ENCODE measurements around the gene STOML1. TPM values are rescaled to one million over a fixed set of nuclear protein-coding genes. Genes with fewer than 3 reads are reported as not detected.
"Not testable (repeated sequence)": the region's sequence is repeated elsewhere in the genome, so short reads cannot be mapped to it uniquely, and the experiment has no call there.

STOML1 gene
- total RNA-seq, 5 donors from 2014 or later (not counting 1 experiment from before 2014, with no cell fraction given), result 5.1 to 13.4 (median 12.0) TPM

DNA sequence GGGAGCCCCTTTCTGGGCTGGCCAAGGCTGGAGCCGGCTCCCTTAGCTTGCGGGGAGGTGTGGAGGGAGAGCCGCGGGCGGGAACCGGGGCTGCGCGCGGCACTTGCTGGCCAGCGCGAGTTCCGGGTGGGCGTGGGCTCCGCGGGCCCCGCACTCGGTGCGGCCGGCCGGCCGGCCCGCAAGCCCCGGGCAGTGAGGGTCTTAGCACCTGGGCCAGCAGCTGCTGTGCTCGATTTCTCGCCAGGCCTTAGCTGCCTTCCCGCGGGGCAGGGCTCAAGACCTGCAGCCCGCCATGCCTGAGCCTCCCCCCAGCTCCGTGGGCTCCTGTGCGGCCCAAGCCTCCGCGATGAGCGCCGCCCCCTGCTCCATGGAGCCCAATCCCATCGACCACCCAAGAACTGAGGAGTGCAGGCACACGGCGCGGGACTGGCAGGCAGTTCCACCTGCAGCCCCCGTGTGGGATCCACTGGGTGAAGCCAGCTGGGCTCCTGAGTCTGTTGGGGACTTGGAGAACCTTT lies 18.4 kb downstream of the STOML1 start:
- H3K9me3 Mint-ChIP-seq; H3K36me3 Mint-ChIP-seq; H3K9me3 ChIP-seq; ATAC-seq (replicated peaks in 1 of 4); DNase-seq; H3K27ac Mint-ChIP-seq; H3K27ac ChIP-seq (ENCODE audit: low read length); H3K4me3 ChIP-seq (ENCODE audit: control insufficient read depth in 1 of 2, extremely low read depth in 1 of 2, low read length in 1 of 2); H3K4me3 Mint-ChIP-seq; H3K36me3 ChIP-seq (ENCODE audit: control insufficient read depth in 2 of 2, extremely low read depth in 1 of 2, insufficient read depth in 1 of 2, low read length in 1 of 2): not testable (repeated sequence)
- peaks cover 0 to 29% of the 10 kb centered on the region in 2 experiments for H3K27me3 ChIP-seq (replicated peaks in 1 of 2; ENCODE audit: control insufficient read depth in 2 of 2, extremely low read depth in 1 of 2, insufficient read depth in 2 of 2, low read length in 1 of 2)
- CTCF ChIA-PET, result interaction anchor here (0.6 to 3.8 kb wide), 13 partner anchors 8 to 1673 kb away, joined by 3 to 19 read pairs (median 5); partner anchors contain the start of gene PML (in 1 of the 2)
- WGBS (ENCODE audit: insufficient coverage), result 98% methylated on average over 39 of the region's 39 CpGs
- H3K4me1 ChIP-seq (ENCODE audit: control insufficient read depth in 1 of 2, extremely low read depth in 1 of 2, insufficient read depth in 2 of 2, low read length in 2 of 2), result peaks cover 2 to 26% of the 10 kb centered on the region in 2 experiments
- Mint-ChIP-seq H3K4me1 (peaks cover 28 to 34% (median 30%) of the 10 kb centered on the region in 3 donors), H3K27me3 (peaks cover 4 to 20% of the 10 kb centered on the region in 2 donors)
- POLR2A ChIA-PET, result interaction anchor here (0.6 kb wide), 2 partner anchors 19 to 54 kb away, joined by 3 to 4 read pairs; no protein-coding TSS in a partner anchor

DNA sequence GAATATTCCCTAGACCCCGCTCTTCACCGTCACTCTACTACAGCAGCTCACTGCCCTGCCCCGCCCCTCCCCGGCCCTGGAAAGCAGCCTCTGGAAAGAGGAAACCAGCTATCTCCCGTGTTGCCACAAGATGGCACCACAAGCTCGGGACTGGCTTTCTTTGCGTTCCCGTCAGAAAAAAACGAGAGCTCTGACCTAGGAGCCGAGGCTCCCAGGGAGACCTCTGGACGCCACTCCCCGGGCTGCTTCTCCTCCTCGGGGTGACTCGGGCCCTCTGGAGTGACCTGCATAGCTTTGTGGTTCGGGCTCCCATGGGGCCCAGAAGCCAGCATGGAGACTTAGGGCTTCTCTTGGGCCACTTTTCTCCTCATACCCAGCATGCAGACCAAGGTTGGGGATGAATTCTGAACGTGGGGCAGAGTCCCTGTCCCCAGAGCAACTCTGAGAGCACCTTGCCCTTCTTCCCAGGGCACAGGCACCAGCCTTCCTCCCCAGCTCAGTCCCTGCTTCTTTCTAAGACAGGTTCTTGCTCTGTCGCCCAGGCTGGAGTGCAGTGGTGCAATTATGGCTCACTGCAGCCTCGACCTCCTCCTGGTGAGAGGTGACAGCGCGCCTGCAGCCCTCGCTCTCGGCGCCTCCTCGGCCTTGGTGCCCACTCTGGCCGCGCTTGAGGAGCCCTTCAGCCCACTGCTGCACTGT lies 19.0 kb downstream of the STOML1 start:
- Mint-ChIP-seq H3K36me3 (no peaks in the 10 kb centered on the region), H3K27me3 (peaks cover 4 to 20% of the 10 kb centered on the region in 2 donors), H3K4me1 (peaks cover 31 to 34% (median 34%) of the 10 kb centered on the region in 3 donors), H3K27ac (peak overlapping the region in 1 of 2 donors; percentile 43), H3K9me3 (no peaks in the 10 kb centered on the region), H3K4me3 (peak overlapping the region in 2 of 3 donors; percentile 17 to 43)
- peaks cover 2 to 26% of the 10 kb centered on the region in 2 experiments for H3K4me1 ChIP-seq (ENCODE audit: control insufficient read depth in 1 of 2, extremely low read depth in 1 of 2, insufficient read depth in 2 of 2, low read length in 2 of 2)
- WGBS (ENCODE audit: insufficient coverage), result 25% methylated on average over 20 of the region's 26 CpGs
- H3K9me3 ChIP-seq, result no peaks in the 10 kb centered on the region
- peak overlapping the region in 1 of 2 donors; percentile 26 for H3K4me3 ChIP-seq (ENCODE audit: control insufficient read depth in 1 of 2, extremely low read depth in 1 of 2, low read length in 1 of 2)
- no peaks in the 10 kb centered on the region for H3K36me3 ChIP-seq (ENCODE audit: control insufficient read depth in 2 of 2, extremely low read depth in 1 of 2, insufficient read depth in 1 of 2, low read length in 1 of 2)
- no peak overlapping the region for H3K27ac ChIP-seq (ENCODE audit: low read length)
- peaks cover 0 to 25% of the 10 kb centered on the region in 2 experiments for H3K27me3 ChIP-seq (replicated peaks in 1 of 2; ENCODE audit: control insufficient read depth in 2 of 2, extremely low read depth in 1 of 2, insufficient read depth in 2 of 2, low read length in 1 of 2)
- peak; percentile 82 to 85 (median 84) for ATAC-seq (replicated peaks in 1 of 4)
- DNase-seq, result peak; percentile 53 to 87 (median 69)
- ChIA-PET POLR2A (interaction anchor here (0.5 to 0.7 kb wide), 2 partner anchors 17 to 23 kb away, joined by 4 to 5 read pairs; no protein-coding TSS in a partner anchor), CTCF (interaction anchor here (0.6 to 3.8 kb wide), 33 partner anchors 9 to 1069 kb away, joined by 3 to 19 read pairs (median 4); partner anchors contain the start of genes PML (in 2 of the 2) and STOML1 (in 1 of the 2))

DNA sequence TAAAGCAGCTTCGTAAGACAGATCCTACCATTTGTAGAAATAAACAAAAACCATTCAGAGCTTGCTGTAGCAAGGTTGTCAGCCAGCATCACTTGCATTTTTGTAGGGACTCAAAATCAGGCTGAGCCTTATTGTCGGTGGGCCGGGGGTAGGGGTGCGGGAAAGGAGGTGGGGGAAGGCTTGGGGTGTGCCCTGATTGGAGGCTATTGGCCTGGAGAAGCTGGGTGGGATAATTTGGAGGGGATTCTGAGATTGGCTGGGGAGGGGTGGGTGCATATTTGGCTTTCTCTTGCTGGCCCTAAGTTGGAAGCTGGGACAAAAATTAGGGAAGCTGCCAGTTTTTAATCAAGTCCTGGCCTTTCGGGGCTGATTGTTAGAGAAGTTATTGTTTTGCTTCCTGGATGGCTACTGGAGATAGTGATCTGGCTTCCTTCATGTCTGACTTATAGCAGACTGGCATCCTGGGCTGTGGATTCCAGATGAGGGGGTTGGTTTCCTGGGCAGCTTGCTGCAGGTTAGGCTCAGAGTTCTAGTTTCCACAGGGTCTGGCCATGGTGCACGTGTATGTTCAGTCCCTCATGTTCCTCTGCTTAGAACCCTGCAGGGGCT lies 22.8 kb downstream of the STOML1 start:
- ChIA-PET CTCF (interaction anchor here in 1 of 2 donors (0.6 to 1.0 kb wide), 3 partner anchors 17 to 41 kb away, joined by 3 to 4 read pairs (median 3); no protein-coding TSS in a partner anchor), POLR2A (no interaction called here)
- 85% methylated on average over 5 of the region's 6 CpGs for WGBS (ENCODE audit: insufficient coverage)
- H3K27me3 ChIP-seq (replicated peaks in 1 of 2; ENCODE audit: control insufficient read depth in 2 of 2, extremely low read depth in 1 of 2, insufficient read depth in 2 of 2, low read length in 1 of 2), result peaks cover 0 to 6% of the 10 kb centered on the region in 2 experiments
- H3K27me3 Mint-ChIP-seq, result peaks cover 0 to 2% of the 10 kb centered on the region in 2 donors
- H3K4me3 Mint-ChIP-seq, result no peak overlapping the region
- H3K9me3 ChIP-seq, result no peaks in the 10 kb centered on the region
- peaks cover 20 to 35% of the 10 kb centered on the region in 2 experiments for H3K4me1 ChIP-seq (ENCODE audit: control insufficient read depth in 1 of 2, extremely low read depth in 1 of 2, insufficient read depth in 2 of 2, low read length in 2 of 2)
- peaks cover 37 to 39% (median 38%) of the 10 kb centered on the region in 3 donors for H3K4me1 Mint-ChIP-seq
- ATAC-seq (replicated peaks in 1 of 4), result no peak
- H3K4me3 ChIP-seq (ENCODE audit: control insufficient read depth in 1 of 2, extremely low read depth in 1 of 2, low read length in 1 of 2), result no peak overlapping the region
- H3K27ac Mint-ChIP-seq, result no peak overlapping the region
- no peaks in the 10 kb centered on the region for H3K9me3 Mint-ChIP-seq
- no peaks in the 10 kb centered on the region for H3K36me3 ChIP-seq (ENCODE audit: control insufficient read depth in 2 of 2, extremely low read depth in 1 of 2, insufficient read depth in 1 of 2, low read length in 1 of 2)
- no peak overlapping the region for H3K27ac ChIP-seq (ENCODE audit: low read length)
- no peaks in the 10 kb centered on the region for H3K36me3 Mint-ChIP-seq
- DNase-seq, result no peak

DNA sequence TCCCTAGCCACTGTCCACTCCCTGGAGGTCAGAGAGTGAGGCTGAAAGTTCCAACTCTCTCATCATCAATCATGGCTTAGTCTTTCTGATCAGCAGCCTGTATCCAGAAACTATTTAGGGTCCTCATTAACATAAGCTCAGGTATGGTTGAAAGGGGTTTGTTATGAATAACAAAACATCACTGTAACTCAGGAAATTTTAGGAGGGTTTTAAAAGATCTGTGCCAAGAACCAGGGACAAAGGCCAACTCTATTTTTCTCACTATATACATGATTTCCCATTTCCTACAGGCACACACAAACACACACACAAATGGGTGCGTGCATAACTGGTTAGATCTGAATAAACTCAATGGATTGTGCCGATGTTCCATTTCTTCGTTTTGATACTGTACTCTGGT lies 23.6 kb downstream of the STOML1 start:
- WGBS (ENCODE audit: insufficient coverage), result no CpG with 5 or more reads among the region's 3 CpGs
- ChIA-PET POLR2A (no interaction called here), CTCF (interaction anchor here in 1 of 2 donors (0.6 to 1.0 kb wide), 3 partner anchors 17 to 40 kb away, joined by 3 to 4 read pairs (median 3); no protein-coding TSS in a partner anchor)
- no peaks in the 10 kb centered on the region for H3K36me3 ChIP-seq (ENCODE audit: control insufficient read depth in 2 of 2, extremely low read depth in 1 of 2, insufficient read depth in 1 of 2, low read length in 1 of 2)
- H3K9me3 ChIP-seq, result no peaks in the 10 kb centered on the region
- Mint-ChIP-seq H3K9me3 (no peaks in the 10 kb centered on the region), H3K4me3 (no peak overlapping the region), H3K27ac (peak overlapping the region; percentile 28 to 63), H3K36me3 (no peaks in the 10 kb centered on the region), H3K4me1 (peaks cover 35 to 37% (median 36%) of the 10 kb centered on the region in 3 donors), H3K27me3 (no peaks in the 10 kb centered on the region)
- peaks cover 0 to 5% of the 10 kb centered on the region in 2 experiments for H3K27me3 ChIP-seq (replicated peaks in 1 of 2; ENCODE audit: control insufficient read depth in 2 of 2, extremely low read depth in 1 of 2, insufficient read depth in 2 of 2, low read length in 1 of 2)
- no peak overlapping the region for H3K4me3 ChIP-seq (ENCODE audit: control insufficient read depth in 1 of 2, extremely low read depth in 1 of 2, low read length in 1 of 2)
- H3K27ac ChIP-seq (ENCODE audit: low read length), result no peak overlapping the region
- DNase-seq (no peak), ATAC-seq (replicated peaks in 1 of 4) (no peak)
- H3K4me1 ChIP-seq (ENCODE audit: control insufficient read depth in 1 of 2, extremely low read depth in 1 of 2, insufficient read depth in 2 of 2, low read length in 2 of 2), result peaks cover 20 to 35% of the 10 kb centered on the region in 2 experiments

DNA sequence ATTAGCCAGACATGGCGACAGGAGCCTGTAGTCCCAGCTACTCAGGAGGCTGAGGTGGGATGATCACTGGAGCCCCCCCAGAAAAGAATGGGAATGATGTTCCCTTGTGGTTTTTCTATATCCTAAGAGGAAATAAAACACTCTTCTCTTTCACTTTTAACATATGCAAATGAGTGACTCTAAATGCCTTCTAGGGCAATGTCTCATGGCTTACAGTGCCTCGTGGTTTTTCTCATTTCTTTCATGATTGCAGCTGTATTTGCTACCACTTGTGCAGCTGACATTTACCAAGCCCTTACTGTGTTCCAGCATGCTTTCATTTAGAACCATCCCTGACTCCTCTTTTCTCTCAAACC lies 26.4 kb downstream of the STOML1 start:
- ChIA-PET CTCF (interaction anchor here (0.6 to 1.5 kb wide), 9 partner anchors 8 to 92 kb away, joined by 3 to 12 read pairs (median 4); no protein-coding TSS in a partner anchor), POLR2A (interaction anchor here in 1 of 2 donors (0.6 kb wide), 1 partner anchor 23 kb away, joined by 4 read pairs; no protein-coding TSS in a partner anchor)
- Histone ChIP-seq H3K36me3 (ENCODE audit: control insufficient read depth in 2 of 2, extremely low read depth in 1 of 2, insufficient read depth in 1 of 2, low read length in 1 of 2) (no peaks in the 10 kb centered on the region), H3K4me3 (ENCODE audit: control insufficient read depth in 1 of 2, extremely low read depth in 1 of 2, low read length in 1 of 2) (peak overlapping the region in 1 of 2 donors; percentile 46), H3K9me3 (no peaks in the 10 kb centered on the region), H3K27me3 (replicated peaks in 1 of 2; ENCODE audit: control insufficient read depth in 2 of 2, extremely low read depth in 1 of 2, insufficient read depth in 2 of 2, low read length in 1 of 2) (no peaks in the 10 kb centered on the region), H3K4me1 (ENCODE audit: control insufficient read depth in 1 of 2, extremely low read depth in 1 of 2, insufficient read depth in 2 of 2, low read length in 2 of 2) (peaks cover 20 to 27% of the 10 kb centered on the region in 2 experiments), H3K27ac (ENCODE audit: low read length) (peak overlapping the region; percentile 57)
- 0% methylated on average over 1 of the region's 2 CpGs for WGBS (ENCODE audit: insufficient coverage)
- H3K27me3 Mint-ChIP-seq, result no peaks in the 10 kb centered on the region
- H3K4me3 Mint-ChIP-seq, result peak overlapping the region; percentile 32 to 80 (median 75)
- peak overlapping the region; percentile 83 to 88 for H3K27ac Mint-ChIP-seq
- ATAC-seq (replicated peaks in 1 of 4) (peak; percentile 72 to 83 (median 78)), DNase-seq (peak in 2 of 35 experiments; percentile 30 to 65)
- H3K4me1 Mint-ChIP-seq, result peaks cover 27 to 31% (median 30%) of the 10 kb centered on the region in 3 donors
- H3K36me3 Mint-ChIP-seq, result no peaks in the 10 kb centered on the region
- H3K9me3 Mint-ChIP-seq, result no peaks in the 10 kb centered on the region

Data from T-cell (primary cell).